ENCODE measurements around the gene UBXN1.

- TF ChIP-seq CTCF (conservative IDR thresholded peaks at IDR 0.05; ENCODE audit: low read length): no peak
- TF ChIP-seq EZH2phosphoT487 (IDR thresholded peaks at IDR 0.05; ENCODE audit: borderline replicate concordance, low read depth, low read length): no peak
Observed at GRCh38 chr11:62665075-62665598, 13.7 kb downstream of the UBXN1 start, which contains the start of the genes C11orf98 and CSKMT.
